CD4-positive, CD25-positive, alpha-beta regulatory T cell (primary cell): ENCODE results near the gene NXPH4. TPM values are rescaled to one million over a fixed set of nuclear protein-coding genes. Genes with fewer than 3 reads are reported as not detected.

ENCODE experiments used
- ATAC-seq, 2 donors: fragments of 150-1000 bp; cut with Tn5 transposase; one replicate each; pipeline ENCODE4 v1.10.0; 2021; ENCODE audit warnings: low read depth in 2 of 2, moderate number of reproducible peaks in 2 of 2, moderate library complexity in 1 of 2
- DNase-seq, 3 donors: peaks; one replicate each; pipeline versions ENCODE4 v3.0.0 to v3.0.0-alpha.2; 2012 to 2022; ENCODE audit warnings: mixed read lengths in 1 of 3
- H3K27ac ChIP-seq: one replicate; pipeline ENCODE4 v1.7.0; 2013; ENCODE audit warnings: mild to moderate bottlenecking, low read length; ENCODE audit not compliant: insufficient read depth, poor library complexity, severe bottlenecking
- H3K27me3 ChIP-seq: one replicate; pipeline ENCODE4 v1.7.0; 2013; ENCODE audit warnings: low read length; ENCODE audit not compliant: control insufficient read depth, insufficient read depth
- H3K36me3 ChIP-seq: one replicate; pipeline ENCODE4 v1.7.0; 2013; ENCODE audit warnings: mild to moderate bottlenecking, low read length, moderate library complexity; ENCODE audit not compliant: control insufficient read depth, insufficient read depth
- H3K4me1 ChIP-seq: 2 replicates; pipeline ENCODE4 v1.7.0; 2013; ENCODE audit warnings: mild to moderate bottlenecking, low read length; ENCODE audit not compliant: insufficient read depth, control insufficient read depth, poor library complexity, severe bottlenecking
- H3K4me3 ChIP-seq: one replicate; pipeline ENCODE4 v1.7.0; 2013; ENCODE audit warnings: low read depth, mild to moderate bottlenecking, low read length, moderate library complexity
- H3K9me3 ChIP-seq, 2 experiments: 1 replicate in 1 of 2; 2 replicates in 1 of 2; pipeline ENCODE4 v1.7.0; 2013; ENCODE audit warnings: low read length in 2 of 2, mild to moderate bottlenecking in 1 of 2, moderate library complexity in 1 of 2; ENCODE audit not compliant: control insufficient read depth in 2 of 2
- H3K27ac Mint-ChIP-seq, 3 donors: one replicate each; pipeline ENCODE4 v1.8.0; 2020 to 2022; ENCODE audit warnings: mild to moderate bottlenecking in 3 of 3, mixed read lengths in 3 of 3, moderate library complexity in 2 of 3
- H3K27me3 Mint-ChIP-seq: one replicate; pipeline ENCODE4 v1.8.0; 2022; ENCODE audit warnings: mild to moderate bottlenecking, mixed read lengths
- H3K36me3 Mint-ChIP-seq: one replicate; pipeline ENCODE4 v1.8.0; 2020; ENCODE audit warnings: mixed read lengths
- H3K4me1 Mint-ChIP-seq, 4 donors: one replicate each; pipeline ENCODE4 v1.8.0; 2020 to 2022; ENCODE audit warnings: mixed read lengths in 4 of 4, mild to moderate bottlenecking in 1 of 4
- H3K4me3 Mint-ChIP-seq, 4 donors: one replicate each; pipeline ENCODE4 v1.8.0; 2020 to 2022; ENCODE audit warnings: mild to moderate bottlenecking in 4 of 4, mixed read lengths in 4 of 4, moderate library complexity in 3 of 4
- H3K9me3 Mint-ChIP-seq, 7 donors: one replicate each; pipeline ENCODE4 v1.8.0; 2020 to 2022; ENCODE audit warnings: mixed read lengths in 7 of 7, mild to moderate bottlenecking in 3 of 7, moderate library complexity in 2 of 7
- polyA plus RNA-seq, 4 donors: library from polyadenylated mRNA; unstranded; fragments of 300-500 nt; fragmentation: Illumina TruSeq; gene quantifications; one replicate each; pipeline ENCODE4 v1.2.3, GENCODE V29; 2021
- total RNA-seq: library from RNA; stranded (reverse); gene quantifications from one replicate; pipeline ENCODE4 v1.2.3, GENCODE V29; 2022

The NXPH4 gene
- total and polyA plus RNA-seq, 5 donors from 2014 or later, result 0.09 to 0.49 (median 0.29) TPM; not detected in 1

- H3K27ac ChIP-seq, result no peak overlapping the region
- Mint-ChIP-seq H3K4me3 (no peak overlapping the region), H3K27me3 (no peaks in the 10 kb centered on the region), H3K36me3 (peaks cover 38% of the 10 kb centered on the region), H3K27ac (peak overlapping the region in 1 of 3 donors; percentile 29), H3K9me3 (peaks cover 0 to 1% (median 0%) of the 10 kb centered on the region in 7 donors), H3K4me1 (peaks cover 0 to 7% (median 4%) of the 10 kb centered on the region in 4 donors)
- no peaks in the 10 kb centered on the region for H3K4me1 ChIP-seq
- no peak overlapping the region for H3K4me3 ChIP-seq
- ATAC-seq (no peak), DNase-seq (no peak)
- peaks cover 57% of the 10 kb centered on the region for H3K36me3 ChIP-seq
- no peaks in the 10 kb centered on the region for H3K9me3 ChIP-seq
- H3K27me3 ChIP-seq, result no peaks in the 10 kb centered on the region
These were observed 46.5 kb downstream of the NXPH4 start for GRCh38 chr12:57263096-57263495.

- H3K4me3 Mint-ChIP-seq, result no peak overlapping the region
- peaks cover 51% of the 10 kb centered on the region for H3K36me3 Mint-ChIP-seq
These were observed 50.1 kb downstream of the NXPH4 start for GRCh38 chr12:57266681-57267080.

DNA sequence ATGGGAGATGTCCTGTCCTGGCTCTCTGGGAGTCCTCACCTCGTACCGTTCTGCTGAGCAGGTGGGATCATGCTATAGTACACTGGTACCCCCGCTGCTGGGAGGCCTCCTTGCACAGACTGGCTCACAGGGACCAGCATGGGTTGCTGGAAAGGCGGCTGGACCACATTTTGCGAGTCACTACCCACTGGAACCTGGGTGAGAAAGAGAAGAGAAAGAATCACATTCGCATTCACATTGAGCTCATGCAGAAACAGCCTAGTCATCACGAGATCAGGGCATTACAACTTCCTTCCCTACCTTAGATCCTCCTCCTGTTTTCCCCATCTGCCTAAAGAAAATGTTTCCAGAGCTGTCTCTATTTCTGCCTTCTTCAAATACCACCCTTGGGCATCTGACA, 51.7 kb downstream of the NXPH4 start:
- Mint-ChIP-seq H3K36me3 (peaks cover 49% of the 10 kb centered on the region), H3K9me3 (peaks cover 0 to 2% (median 0%) of the 10 kb centered on the region in 7 donors), H3K4me3 (no peak overlapping the region), H3K27ac (peak overlapping the region in 2 of 3 donors; percentile 34 to 65), H3K4me1 (peaks cover 0 to 10% (median 5%) of the 10 kb centered on the region in 4 donors), H3K27me3 (no peaks in the 10 kb centered on the region)
- H3K27ac ChIP-seq, result no peak overlapping the region
- no peaks in the 10 kb centered on the region for H3K9me3 ChIP-seq
- no peak overlapping the region for H3K4me3 ChIP-seq
- no peaks in the 10 kb centered on the region for H3K4me1 ChIP-seq
- DNase-seq (no peak), ATAC-seq (no peak)
- no peaks in the 10 kb centered on the region for H3K27me3 ChIP-seq
- peaks cover 69% of the 10 kb centered on the region for H3K36me3 ChIP-seq

More at GRCh38 chr12:57266681-57267080, 50.1 kb downstream of the NXPH4 start:
- H3K9me3 ChIP-seq, result no peaks in the 10 kb centered on the region
- Mint-ChIP-seq H3K27ac (peak overlapping the region in 2 of 3 donors; percentile 48 to 76), H3K27me3 (no peaks in the 10 kb centered on the region), H3K4me1 (peaks cover 0 to 10% (median 6%) of the 10 kb centered on the region in 4 donors), H3K9me3 (peaks cover 0 to 2% (median 0%) of the 10 kb centered on the region in 7 donors)
- no peaks in the 10 kb centered on the region for H3K27me3 ChIP-seq
- H3K4me3 ChIP-seq, result no peak overlapping the region
- peak overlapping the region; percentile 8 for H3K27ac ChIP-seq
- H3K36me3 ChIP-seq, result peaks cover 57% of the 10 kb centered on the region
- no peaks in the 10 kb centered on the region for H3K4me1 ChIP-seq
- DNase-seq, result no peak
- ATAC-seq, result no peak

- Histone ChIP-seq H3K4me3 (no peak overlapping the region), H3K4me1 (no peaks in the 10 kb centered on the region), H3K27me3 (no peaks in the 10 kb centered on the region), H3K36me3 (peaks cover 70% of the 10 kb centered on the region), H3K9me3 (no peaks in the 10 kb centered on the region), H3K27ac (no peak overlapping the region)
- Mint-ChIP-seq H3K4me1 (peaks cover 0 to 9% (median 0%) of the 10 kb centered on the region in 4 donors), H3K36me3 (peaks cover 62% of the 10 kb centered on the region), H3K27me3 (no peaks in the 10 kb centered on the region), H3K27ac (peak overlapping the region in 2 of 3 donors; percentile 59 to 90), H3K4me3 (no peak overlapping the region), H3K9me3 (peaks cover 0 to 2% (median 0%) of the 10 kb centered on the region in 7 donors)
- ATAC-seq (no peak), DNase-seq (no peak)
These were observed 54.4 kb downstream of the NXPH4 start for GRCh38 chr12:57270966-57271470.

DNA sequence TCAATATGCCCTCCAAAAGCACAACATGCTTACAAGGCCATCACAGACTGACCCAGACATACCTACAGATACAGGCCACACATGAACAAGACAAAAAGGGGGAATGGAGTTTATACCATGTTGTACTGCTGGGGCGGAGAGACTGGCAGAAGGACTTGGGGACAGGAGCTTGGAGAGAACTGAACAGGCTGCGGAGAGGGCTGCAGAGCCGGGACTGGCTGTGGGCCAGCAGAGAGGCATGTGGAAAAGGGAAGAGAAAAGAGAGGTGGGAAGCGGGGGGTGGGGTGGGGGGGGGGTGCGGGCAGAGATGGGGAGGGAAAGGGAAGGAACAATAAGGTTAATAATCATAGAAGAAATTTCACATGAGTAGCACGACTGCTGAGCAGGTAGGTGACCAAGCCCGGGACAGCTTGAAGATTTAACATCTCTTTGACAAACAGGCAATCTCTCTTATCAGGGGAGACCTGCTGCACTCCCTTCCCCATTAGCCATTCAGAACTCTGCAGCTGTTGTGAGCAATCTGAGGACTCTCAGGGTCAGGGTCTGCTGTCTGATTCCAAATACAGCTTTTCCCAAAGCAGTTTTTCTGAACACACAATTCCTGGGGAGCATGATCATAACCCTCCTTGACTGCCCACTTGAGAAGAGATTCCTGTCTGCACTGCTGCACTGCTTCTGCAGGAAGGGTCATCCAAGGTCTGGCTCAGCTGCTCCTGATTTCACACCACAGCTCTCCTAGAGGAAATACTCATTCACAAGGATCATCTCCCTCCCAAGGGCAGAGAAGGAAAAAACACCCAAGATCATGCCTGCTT, 56.0 kb downstream of the NXPH4 start:
- Mint-ChIP-seq H3K4me3 (no peak overlapping the region), H3K27me3 (no peaks in the 10 kb centered on the region), H3K27ac (peak overlapping the region in 2 of 3 donors; percentile 20 to 56), H3K9me3 (peaks cover 0 to 2% (median 0%) of the 10 kb centered on the region in 7 donors), H3K36me3 (peaks cover 66% of the 10 kb centered on the region), H3K4me1 (peaks cover 0 to 9% (median 0%) of the 10 kb centered on the region in 4 donors)
- no peak overlapping the region for H3K27ac ChIP-seq
- H3K27me3 ChIP-seq, result no peaks in the 10 kb centered on the region
- ATAC-seq (no peak), DNase-seq (no peak)
- H3K4me3 ChIP-seq, result no peak overlapping the region
- no peaks in the 10 kb centered on the region for H3K4me1 ChIP-seq
- H3K36me3 ChIP-seq, result peaks cover 71% of the 10 kb centered on the region
- no peaks in the 10 kb centered on the region for H3K9me3 ChIP-seq

DNA sequence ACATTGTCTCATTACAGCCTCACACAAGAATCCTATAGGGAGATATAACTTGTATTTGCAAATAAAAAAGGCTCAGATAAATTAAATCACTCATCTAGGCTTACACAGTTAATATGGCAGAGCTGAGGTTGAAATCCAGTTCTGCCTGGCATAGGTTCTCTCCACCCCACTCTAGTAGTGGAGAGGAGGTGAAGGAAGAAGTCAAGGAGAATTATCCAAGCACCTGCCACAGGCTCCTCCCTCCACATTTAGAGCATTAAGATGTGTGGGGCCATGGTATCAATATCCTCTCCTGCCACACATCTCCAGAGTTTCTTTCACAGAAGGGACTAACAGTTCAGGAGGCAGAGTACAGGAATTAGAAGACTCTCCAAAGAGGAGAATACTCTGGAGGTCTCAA, 56.9 kb downstream of the NXPH4 start:
- Histone ChIP-seq H3K27ac (no peak overlapping the region), H3K4me3 (no peak overlapping the region), H3K27me3 (no peaks in the 10 kb centered on the region), H3K4me1 (no peaks in the 10 kb centered on the region), H3K36me3 (peaks cover 71% of the 10 kb centered on the region), H3K9me3 (no peaks in the 10 kb centered on the region)
- ATAC-seq (no peak), DNase-seq (no peak)
- Mint-ChIP-seq H3K27ac (no peak overlapping the region), H3K4me1 (peaks cover 0 to 9% (median 2%) of the 10 kb centered on the region in 4 donors), H3K27me3 (no peaks in the 10 kb centered on the region), H3K9me3 (peaks cover 0 to 2% (median 0%) of the 10 kb centered on the region in 7 donors), H3K36me3 (peaks cover 68% of the 10 kb centered on the region), H3K4me3 (no peak overlapping the region)
